CD4-positive, alpha-beta T cell treated with Interleukin-15 for 4 hours (primary cell): ENCODE results near the gene GTF2E1.

Source experiments
- DNase-seq: peaks from one replicate; pipeline ENCODE4 v3.0.0-alpha.2; 2020; ENCODE audit warnings: low spot score

GTF2E1 gene

DNA sequence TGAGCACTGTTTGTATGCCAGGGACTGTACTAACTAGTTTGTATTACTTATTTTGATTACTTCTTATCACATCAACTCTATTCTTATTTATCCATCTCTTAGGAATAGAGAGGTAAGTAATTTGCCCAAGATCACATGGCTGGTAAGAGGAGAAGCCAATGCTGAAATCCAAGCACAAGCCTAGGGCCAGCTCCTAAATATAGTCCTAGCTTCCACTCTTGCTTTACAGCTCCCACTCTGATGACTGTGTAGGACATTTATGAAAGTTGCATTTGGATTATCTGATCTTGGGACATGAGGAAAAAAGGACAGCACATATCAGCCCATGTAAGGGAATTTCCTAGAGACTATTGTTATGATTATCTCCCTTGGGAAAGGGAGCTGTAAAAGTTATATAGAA is 58.1 kb downstream of the GTF2E1 start:
- no peak for DNase-seq

DNA sequence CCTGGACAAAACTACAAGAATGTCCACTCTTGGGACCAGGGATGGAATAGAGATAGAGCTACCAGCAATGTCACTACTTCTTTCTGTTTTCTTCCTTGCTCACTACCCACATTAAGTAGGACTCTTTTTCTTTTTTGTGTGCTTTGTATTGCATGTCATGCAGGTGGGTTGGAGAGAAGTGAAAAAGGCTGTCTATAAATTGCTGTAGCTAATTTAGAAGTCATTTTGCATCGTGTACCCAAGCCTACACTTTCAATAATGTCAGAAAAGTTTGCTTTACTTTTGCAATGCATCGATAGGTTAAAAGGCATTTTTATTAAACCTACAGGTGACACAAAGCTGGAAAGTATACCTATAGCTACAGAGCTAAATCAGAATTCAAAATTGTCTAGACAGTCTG is 58.9 kb downstream of the GTF2E1 start:
- no peak for DNase-seq

DNA sequence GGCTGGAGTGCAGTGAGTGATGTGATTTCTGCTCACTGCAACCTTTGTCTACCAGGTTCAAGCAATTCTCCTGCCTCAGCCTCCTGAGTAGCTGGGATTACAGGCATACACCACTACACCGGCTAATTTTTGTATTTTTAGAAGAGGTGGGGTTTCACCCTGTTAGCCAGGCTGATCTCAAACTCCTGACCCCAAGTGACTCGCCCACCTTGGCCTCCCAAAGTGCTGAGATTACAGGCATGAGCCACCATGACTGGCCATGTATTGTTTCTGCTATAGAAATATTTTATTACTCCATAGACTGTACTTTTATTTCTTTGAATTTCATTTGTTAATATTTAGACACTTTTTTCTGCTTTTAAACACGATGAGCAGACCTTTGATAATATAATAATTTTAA is 60.4 kb downstream of the GTF2E1 start:
- DNase-seq: no peak

DNA sequence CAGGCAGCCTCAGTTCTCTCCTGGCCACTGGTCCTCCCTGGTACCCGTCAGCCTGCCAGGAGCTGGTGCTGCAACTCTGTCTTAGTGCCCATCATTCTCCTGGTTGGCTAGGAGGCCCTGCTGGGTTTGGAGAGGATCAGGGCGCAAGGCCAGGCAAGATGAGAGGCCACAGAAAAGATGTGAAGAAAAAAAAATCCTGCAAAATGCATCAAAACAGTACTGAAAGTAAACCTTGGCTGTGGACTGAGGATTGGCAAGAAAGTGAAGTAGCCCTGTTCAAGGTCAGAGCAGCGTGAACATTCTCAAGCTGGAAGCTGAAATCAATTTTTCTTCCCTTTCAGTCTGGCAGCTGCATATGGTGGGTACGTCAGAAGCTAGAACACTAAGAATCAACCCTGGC is 74.2 kb downstream of the GTF2E1 start:
- DNase-seq: no peak

DNA sequence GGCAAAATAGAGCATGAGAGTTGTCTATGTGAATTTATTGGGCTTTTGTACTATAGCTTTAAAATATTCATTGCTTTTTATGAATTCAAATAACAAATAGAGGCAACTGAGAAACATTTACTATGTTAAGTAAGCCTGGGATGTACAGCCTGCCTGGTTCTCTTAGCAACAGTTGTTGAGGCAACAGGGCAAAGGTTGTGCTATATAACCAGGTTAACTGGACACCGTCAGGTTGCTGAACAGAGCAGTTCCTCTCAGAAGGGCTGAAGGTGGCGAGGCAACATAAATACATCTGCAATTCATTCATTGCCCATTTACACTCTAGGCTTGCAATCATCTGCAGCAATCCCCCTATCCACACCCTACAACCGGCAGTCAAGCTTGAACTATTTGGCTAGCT is 78.2 kb downstream of the GTF2E1 start:
- no peak for DNase-seq

DNA sequence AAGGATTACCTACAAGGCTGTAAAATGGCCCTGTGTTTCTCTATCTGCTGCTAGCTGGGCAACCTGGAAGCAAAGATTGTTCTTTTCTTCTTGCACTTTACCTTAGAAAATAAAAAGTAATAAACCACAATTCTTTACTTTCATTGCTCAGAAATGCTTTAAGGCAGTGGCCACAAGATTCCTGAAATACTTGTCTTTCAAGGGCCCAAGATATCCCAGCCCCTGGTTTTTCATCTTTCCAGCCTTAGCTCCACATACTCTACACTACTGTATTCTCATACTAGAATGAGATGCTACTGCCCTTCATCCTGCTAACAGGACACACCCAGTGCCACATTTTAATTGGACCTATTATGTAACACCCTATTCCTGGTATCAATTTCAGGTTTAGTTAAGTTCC is 78.9 kb downstream of the GTF2E1 start:
- no peak for DNase-seq

DNA sequence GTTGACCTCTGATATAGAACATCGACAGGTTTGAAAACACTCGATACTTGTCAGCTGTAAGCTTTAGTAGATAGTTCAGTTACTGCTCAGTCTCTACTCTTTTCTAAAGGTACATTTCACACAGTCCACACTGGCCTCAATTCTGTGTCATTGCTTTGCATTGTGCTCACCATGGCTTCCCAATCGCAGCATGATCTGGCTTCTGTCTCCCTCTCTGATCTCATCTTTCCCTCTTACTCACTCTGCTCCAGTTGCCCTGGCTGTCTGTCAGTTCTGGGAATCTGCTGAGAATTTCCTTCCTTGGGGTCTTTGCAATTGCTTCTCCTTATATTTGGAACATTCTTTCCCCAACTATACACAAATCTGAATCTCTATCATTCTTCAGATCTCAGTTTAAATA is 80.6 kb downstream of the GTF2E1 start:
- DNase-seq: no peak

DNA sequence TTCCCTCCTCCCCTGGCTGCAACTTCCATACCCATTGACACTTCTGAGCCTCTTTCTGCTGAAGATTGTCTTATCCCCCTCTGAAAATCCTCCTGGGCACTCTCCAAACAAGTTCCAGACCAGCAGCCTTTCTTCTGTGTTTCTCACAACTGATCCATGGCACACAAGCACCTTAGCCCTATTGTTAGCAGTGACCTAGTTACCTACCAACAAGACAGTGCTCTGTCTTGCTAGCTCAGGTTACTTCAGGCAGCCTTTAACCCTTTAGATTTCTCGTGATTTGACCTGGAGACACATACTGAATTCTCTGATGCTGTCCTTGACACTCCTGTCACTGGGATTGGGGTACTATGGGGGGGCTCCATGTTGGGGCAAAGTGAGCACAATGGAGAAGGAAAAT is 82.1 kb downstream of the GTF2E1 start:
- DNase-seq: no peak

DNA sequence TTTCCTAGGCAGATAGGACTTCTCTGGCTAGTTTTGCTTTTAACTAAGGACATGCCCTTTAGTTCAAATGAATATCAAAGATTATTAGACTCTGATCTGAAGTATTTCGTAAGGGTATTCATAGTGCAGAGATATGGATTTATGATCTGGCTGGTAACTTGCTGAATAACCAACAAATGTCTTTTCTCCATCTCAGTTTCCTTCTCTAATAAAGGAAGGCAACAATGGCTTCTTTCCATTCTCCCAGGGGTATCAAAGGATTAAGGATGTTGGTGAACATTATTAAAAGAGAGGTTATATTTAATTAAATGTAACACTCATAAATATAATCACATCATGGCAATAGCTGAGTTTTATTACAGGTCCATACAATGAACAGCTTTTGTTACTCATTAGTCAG is 86.3 kb downstream of the GTF2E1 start:
- DNase-seq: no peak

DNA sequence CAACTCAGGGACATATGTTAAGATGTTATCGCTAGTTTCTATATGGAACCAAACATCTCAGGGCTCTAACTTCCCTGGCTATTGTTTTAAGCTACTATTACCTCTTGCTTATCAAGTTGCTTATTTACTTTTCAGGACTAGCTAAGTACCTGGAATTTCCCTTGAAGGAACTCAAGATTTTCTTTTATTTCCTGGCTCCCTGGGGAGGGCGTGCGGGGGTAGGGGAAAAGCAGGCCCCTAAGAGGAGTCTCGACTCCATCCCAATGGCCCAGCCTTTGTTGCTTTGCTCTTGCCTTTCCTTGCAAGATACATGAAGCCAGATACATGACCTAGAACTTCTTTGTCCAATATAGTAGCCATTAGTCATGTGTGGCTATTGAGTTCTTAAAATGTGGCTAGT is 88.5 kb downstream of the GTF2E1 start:
- DNase-seq: no peak
